ENCODE results near the gene TSNAX. TPM values are rescaled to one million over a fixed set of nuclear protein-coding genes. Genes with fewer than 3 reads are reported as not detected.

TSNAX gene
- total RNA-seq, 1 experiment from 2014 or later = 47.1 TPM

- Histone ChIP-seq H3K4me1 (ENCODE audit: control insufficient read depth in 1 of 2, insufficient read depth in 2 of 2, low read length in 2 of 2) (no peaks in the 10 kb centered on the region), H3K4me3 (replicated peaks in 1 of 2; ENCODE audit: low read depth in 1 of 2, low read length in 2 of 2) (no peak overlapping the region), H3K4me2 (ENCODE audit: low read length) (no peak overlapping the region), H3K27me3 (ENCODE audit: insufficient read depth, low read length) (no peaks in the 10 kb centered on the region; the same call in 1 of the 2 replicates), H4K20me1 (ENCODE audit: insufficient read depth) (no peaks in the 10 kb centered on the region), H3K27ac (ENCODE audit: low read depth, low read length) (no peak overlapping the region), H3K9me3 (ENCODE audit: control insufficient read depth in 1 of 2, insufficient read depth in 1 of 2, low read depth in 1 of 2, low read length in 2 of 2) (no peaks in the 10 kb centered on the region), H3K9ac (ENCODE audit: low read length) (no peak overlapping the region), H2AFZ (ENCODE audit: low read depth, low read length, poor library complexity, severe bottlenecking) (no peak overlapping the region), H3K36me3 (ENCODE audit: control insufficient read depth in 1 of 2, insufficient read depth in 2 of 2, low read length in 2 of 2) (no peaks in the 10 kb centered on the region), H3K9me2 (ENCODE audit: insufficient read depth) (no peaks in the 10 kb centered on the region), H3K79me2 (ENCODE audit: insufficient read depth, low read length) (no peaks in the 10 kb centered on the region)
- ChIA-PET CTCF (no interaction called here), RAD21 (ENCODE audit: low non-redundant PET in 1 of 2, low total read pairs in 2 of 2, uncharacterized antibody in 2 of 2, unreplicated experiment in 2 of 2) (no interaction called here), POLR2A (no interaction called here)
- DNase-seq (ENCODE audit: low read depth, low spot score) = no peak
- TF ChIP-seq SIN3A (IDR thresholded peaks at IDR 0.05; ENCODE audit: low read depth) (no peak), POLR2A (IDR thresholded peaks at IDR 0.05; ENCODE audit: borderline replicate concordance, extremely low read depth, insufficient read depth, insufficient read length) (no peak), CBX3 (IDR thresholded peaks at IDR 0.05; ENCODE audit: low read depth) (no peak), POLR2AphosphoS5 (IDR thresholded peaks at IDR 0.05; ENCODE audit: low read depth, low read length) (no peak), RAD21 (IDR thresholded peaks at IDR 0.05; ENCODE audit: low read depth) (no peak), SRF (IDR thresholded peaks at IDR 0.05; ENCODE audit: low read depth) (no peak), TCF7L2 (IDR thresholded peaks at IDR 0.05; ENCODE audit: borderline replicate concordance, extremely low read depth, insufficient read depth, insufficient read length) (no peak), EGR1 (IDR thresholded peaks at IDR 0.05; ENCODE audit: low read depth) (no peak), JUND (IDR thresholded peaks at IDR 0.05) (no peak), CEBPB (IDR thresholded peaks at IDR 0.05; ENCODE audit: low read depth) (no peak), ELF1 (IDR thresholded peaks at IDR 0.05; ENCODE audit: borderline replicate concordance, low read depth) (no peak), ZNF274 (IDR thresholded peaks at IDR 0.05; ENCODE audit: low read depth, low read length) (no peak), ZFX (IDR thresholded peaks at IDR 0.05) (no peak), ZBTB33 (IDR thresholded peaks at IDR 0.05; ENCODE audit: extremely low read depth, insufficient replicate concordance, low read length) (no peak), SP1 (IDR thresholded peaks at IDR 0.05; ENCODE audit: low read depth) (no peak), EZH2phosphoT487 (IDR thresholded peaks at IDR 0.05; ENCODE audit: borderline replicate concordance) (no peak)
- TF ChIP-seq, protein P1, sequence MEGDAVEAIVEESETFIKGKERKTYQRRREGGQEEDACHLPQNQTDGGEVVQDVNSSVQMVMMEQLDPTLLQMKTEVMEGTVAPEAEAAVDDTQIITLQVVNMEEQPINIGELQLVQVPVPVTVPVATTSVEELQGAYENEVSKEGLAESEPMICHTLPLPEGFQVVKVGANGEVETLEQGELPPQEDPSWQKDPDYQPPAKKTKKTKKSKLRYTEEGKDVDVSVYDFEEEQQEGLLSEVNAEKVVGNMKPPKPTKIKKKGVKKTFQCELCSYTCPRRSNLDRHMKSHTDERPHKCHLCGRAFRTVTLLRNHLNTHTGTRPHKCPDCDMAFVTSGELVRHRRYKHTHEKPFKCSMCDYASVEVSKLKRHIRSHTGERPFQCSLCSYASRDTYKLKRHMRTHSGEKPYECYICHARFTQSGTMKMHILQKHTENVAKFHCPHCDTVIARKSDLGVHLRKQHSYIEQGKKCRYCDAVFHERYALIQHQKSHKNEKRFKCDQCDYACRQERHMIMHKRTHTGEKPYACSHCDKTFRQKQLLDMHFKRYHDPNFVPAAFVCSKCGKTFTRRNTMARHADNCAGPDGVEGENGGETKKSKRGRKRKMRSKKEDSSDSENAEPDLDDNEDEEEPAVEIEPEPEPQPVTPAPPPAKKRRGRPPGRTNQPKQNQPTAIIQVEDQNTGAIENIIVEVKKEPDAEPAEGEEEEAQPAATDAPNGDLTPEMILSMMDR (IDR thresholded peaks at IDR 0.05 in 2 of 3, conservative IDR thresholded peaks at IDR 0.05 in 1 of 3; ENCODE audit: borderline replicate concordance in 1 of 3, insufficient read depth in 1 of 3, low read depth in 2 of 3, low read length in 2 of 3) = no peak
- TF ChIP-seq, protein P2, sequence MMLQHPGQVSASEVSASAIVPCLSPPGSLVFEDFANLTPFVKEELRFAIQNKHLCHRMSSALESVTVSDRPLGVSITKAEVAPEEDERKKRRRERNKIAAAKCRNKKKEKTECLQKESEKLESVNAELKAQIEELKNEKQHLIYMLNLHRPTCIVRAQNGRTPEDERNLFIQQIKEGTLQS (IDR thresholded peaks at IDR 0.05) = no peak
- no peak for ATAC-seq
- BruUV-seq (replicated peaks) = no TSS peak
- intact Hi-C loops (cut with micrococcal nuclease) = no loop called here
These were observed 85.2 kb downstream of the TSNAX start for GRCh38 chr1:231613419-231614349.
